Activated CD8-positive, alpha-beta memory T cell treated with anti-CD3 and anti-CD28 coated beads, Interleukin-2, amount 50 U/mL, for 24 hours (primary cell): ENCODE data around the gene ST6GALNAC3.
"Not testable (repeated sequence)": the region's sequence is repeated elsewhere in the genome, so short reads cannot be mapped to it uniquely, and the experiment has no call there.

Experiments
- DNase-seq: peaks from one replicate; pipeline ENCODE4 v3.0.0-alpha.2; 2020; ENCODE audit errors: extremely low read depth

ST6GALNAC3 gene

GRCh38 chr1:76073481-76073880 lies 1.1 kb upstream of the ST6GALNAC3 start:
- no peak for DNase-seq

DNA sequence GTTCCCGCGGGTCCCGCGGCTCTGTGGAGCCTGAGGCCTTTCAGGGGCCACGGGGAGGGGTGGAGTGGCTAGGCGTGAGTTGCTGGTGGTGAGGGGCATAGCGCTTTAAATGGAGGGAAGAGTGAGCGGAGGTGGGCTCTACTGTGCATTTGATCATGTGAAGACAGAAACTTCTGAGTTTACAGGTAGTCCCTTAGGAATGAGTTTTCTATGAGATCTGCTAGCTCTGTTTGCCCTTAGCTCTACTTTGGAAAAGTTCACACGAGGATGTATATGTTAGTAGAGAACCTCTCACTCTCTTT lies 593 bp downstream of the ST6GALNAC3 start:
- no peak for DNase-seq

- DNase-seq: no peak
These were observed 1.3 kb downstream of the ST6GALNAC3 start for GRCh38 chr1:76075877-76076276.

DNA sequence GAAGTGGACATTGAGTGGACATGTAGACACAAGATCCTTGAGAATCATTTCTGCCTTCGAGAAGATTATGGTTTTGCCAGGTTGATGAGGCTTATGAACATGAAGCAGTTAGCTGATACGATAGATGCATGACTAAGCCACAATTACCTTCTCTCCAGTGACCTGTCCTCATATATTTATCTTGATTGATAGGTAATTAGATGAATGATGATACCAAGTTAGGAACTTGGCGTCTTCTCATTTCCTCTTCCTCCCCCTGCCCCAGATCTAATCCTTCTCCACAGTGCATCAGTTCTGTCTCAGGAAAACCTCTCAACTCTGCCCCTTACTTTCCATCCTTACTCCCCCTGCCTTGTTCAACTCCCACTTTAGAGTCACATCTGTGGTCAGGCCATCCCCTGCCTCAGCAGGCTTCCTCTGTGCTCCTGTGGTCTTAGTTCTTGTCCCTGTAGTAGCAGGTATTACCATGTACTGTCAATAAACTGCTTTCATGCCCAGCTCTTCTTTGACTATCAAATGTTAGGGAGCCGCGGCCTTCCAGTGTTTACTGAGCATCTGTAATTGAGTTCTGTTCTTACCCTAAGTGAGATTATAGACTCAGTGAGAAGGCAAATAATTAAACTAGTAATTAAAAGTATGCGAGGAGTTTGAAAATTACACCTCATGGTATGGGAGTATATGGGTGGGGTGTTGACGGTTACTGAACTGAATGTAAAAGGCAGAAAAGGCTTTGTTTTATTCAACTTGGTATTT lies 5.1 kb downstream of the ST6GALNAC3 start:
- DNase-seq: no peak

DNA sequence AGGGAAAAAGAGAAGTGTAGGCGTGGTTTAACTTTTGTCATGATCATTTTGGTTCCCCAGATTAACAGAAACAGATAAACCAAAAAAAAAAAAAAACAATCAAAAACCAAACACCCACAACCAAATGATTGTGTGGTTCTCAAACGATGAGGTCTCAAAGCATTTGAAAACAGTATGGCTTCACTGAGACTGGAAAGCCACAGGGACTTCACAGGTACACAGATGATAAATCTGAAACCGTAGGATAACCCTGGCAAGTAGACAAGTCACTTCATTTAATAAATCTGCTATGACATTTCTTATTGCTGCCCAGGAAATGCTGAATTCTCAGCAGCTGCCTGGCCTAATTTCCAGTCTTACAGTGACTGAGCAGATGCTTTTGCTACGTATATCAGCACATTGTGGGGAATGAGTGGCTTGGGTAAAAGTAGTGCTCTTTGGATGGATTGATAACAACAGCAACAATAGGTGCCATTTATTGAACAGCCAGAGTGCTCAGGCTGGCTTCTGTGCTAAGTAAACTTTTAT lies 6.1 kb downstream of the ST6GALNAC3 start:
- no peak for DNase-seq

GRCh38 chr1:76082062-76082461 lies 7.5 kb downstream of the ST6GALNAC3 start:
- no peak for DNase-seq

- DNase-seq: no peak
These were observed 8.6 kb downstream of the ST6GALNAC3 start for GRCh38 chr1:76083189-76083588.

GRCh38 chr1:76084029-76084627 lies 9.6 kb downstream of the ST6GALNAC3 start:
- no peak for DNase-seq

- DNase-seq: no peak
These were observed 10.1 kb downstream of the ST6GALNAC3 start for GRCh38 chr1:76084685-76085084.

DNA sequence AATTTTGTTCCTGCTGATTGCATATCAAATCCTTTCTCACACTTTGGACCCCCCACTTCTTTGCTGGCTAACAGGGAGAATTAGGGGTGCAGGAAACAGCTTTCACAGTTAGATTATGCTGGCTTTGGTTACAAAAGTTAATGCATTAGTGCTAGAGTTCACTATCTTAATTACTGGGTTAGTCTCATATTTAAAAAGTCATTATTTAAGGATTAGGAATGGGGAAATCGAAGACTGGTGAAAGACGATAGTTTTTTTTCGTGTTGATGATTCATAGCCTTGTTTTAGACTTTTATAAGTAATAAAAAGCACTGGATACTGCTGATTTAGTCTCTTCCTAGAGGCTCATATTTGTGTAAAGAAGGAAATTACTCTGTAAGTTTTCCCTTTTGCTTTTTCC lies 11.6 kb downstream of the ST6GALNAC3 start:
- DNase-seq: no peak

DNA sequence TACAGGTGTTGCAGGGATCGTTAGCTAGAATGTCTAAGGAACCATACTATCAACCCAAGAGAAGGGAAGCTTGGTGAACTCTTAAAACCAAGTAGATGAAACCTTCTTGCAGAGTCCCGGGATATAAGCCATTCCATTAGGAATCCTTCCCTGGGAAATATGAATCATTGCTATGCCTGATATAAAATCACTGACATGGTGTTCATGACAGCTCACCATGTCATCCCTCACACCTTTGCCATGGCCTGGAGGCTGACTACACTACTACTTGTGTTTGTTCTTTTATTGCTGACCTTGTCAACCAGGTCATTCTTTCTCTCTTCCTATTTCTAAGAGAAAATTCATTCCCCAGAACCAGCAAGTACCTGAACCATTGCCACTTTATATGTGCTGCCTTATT lies 12.1 kb downstream of the ST6GALNAC3 start:
- no peak for DNase-seq

- DNase-seq: no peak
These were observed 16.0 kb downstream of the ST6GALNAC3 start for GRCh38 chr1:76090283-76091203.

DNA sequence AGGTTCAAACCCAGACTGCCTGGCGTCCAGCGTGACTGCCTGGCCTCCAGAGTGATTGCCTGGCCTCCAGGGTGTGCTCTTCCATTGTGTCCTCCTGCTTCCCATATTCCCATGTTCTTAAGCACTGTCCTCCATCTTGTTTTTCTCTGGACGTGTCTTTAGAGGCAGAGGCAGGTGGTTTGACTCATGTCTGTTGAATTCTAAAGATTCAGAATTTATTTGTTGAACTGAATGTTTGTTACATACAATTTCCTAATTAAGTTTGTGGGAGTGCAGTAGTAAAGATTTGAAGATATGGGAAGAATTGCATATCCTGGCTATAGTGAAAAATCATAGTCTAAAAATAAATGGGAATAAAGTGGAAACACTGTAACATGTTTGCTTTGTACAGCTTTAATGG lies 18.3 kb downstream of the ST6GALNAC3 start:
- DNase-seq: no peak

GRCh38 chr1:76093522-76094312 lies 19.2 kb downstream of the ST6GALNAC3 start:
- DNase-seq: no peak

DNA sequence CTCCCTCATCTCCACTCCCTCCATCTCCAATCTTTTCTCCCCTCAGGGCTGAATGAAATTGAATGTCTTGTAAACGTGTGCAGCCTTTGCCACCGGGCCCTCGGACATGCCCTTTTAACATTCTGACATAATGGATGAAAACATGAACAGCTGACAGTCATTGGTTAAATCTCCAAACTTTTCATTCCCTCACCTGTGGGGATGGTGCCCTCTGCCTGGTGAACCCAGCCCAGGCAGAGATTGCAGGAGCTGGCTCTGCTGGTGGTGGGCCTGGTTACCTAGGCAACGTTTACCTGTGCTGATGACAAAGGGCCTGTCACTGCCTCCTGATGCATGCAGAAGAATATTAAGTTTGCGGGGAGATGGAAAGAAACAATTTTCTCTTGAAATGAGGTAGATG lies 21.3 kb downstream of the ST6GALNAC3 start:
- DNase-seq: no peak

DNA sequence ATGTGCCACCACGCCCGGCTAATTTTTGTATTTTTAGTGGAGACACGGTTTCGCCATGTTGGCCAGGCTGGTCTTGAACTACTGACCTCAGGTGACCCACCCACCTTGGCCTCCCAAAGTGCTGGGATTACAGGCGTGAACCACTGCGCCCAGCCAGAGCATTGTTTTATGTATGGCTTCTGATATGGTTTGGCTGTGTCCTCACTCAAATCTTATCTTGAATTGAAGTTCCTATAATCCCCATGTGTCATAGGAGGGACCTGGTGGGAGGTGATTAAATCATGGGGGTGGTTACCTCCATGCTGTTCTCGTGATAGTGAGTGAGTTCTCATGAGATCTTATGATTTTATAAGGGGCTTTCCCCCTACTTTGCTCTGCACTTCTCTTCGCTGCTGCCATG lies 22.5 kb downstream of the ST6GALNAC3 start:
- not testable (repeated sequence) for DNase-seq

DNA sequence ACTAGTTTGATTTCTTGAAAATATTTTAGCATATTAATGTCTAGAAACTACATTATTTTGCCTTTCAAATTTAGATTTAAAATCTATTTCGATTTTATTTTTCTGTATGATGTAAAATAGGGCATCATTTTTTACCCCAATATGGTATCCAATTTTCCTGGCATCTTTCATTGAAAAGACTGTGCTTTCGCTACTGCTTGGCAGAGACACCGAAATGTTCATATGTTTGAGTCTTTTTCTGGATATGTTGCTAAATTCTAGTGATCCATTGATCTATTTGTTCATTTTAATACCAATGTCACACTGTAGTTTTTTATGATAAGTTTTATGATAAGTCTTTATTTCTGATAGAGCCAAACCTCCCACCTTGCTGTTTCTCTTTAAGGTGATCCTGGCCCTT lies 24.3 kb downstream of the ST6GALNAC3 start:
- DNase-seq: no peak

DNA sequence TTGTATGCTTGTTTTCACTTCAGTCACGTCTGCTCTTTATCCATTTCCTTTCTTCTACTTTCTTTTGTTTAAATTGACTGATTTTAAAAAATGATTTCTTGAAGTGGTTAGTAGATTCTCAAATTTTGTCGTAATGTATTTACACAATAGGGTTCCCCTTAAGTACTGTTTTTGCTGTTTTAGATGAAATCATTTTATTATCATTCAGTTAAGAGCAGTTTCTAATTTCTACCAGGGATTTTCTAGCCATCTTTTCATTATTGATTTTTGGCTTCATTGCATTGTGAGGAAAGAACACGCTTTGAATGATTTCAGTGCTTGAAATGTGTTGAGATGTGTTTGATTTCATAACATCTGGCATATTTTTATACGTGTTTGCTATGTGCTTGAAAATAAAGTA lies 27.0 kb downstream of the ST6GALNAC3 start:
- no peak for DNase-seq

- DNase-seq: no peak
These were observed 27.5 kb downstream of the ST6GALNAC3 start for GRCh38 chr1:76102046-76102445.

- no peak for DNase-seq
These were observed 28.5 kb downstream of the ST6GALNAC3 start for GRCh38 chr1:76103034-76103433.

DNA sequence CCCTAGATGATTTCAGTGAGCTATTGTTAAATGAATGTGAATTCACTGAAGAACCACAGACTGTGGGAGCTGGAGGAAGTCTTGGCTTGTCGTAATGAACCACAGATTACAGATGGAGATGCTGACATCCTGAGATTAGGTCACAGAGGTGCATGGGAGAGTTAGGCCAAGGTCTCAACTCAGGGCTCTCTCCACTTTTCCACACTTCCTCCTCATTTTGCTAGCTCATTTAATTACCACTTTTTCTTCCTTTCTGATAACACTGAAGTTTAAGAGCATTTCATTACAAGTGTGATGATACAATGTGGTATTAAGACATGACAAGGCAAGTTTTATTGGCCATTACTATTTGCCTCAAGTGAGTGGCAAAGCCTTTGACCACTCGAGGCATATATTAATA lies 30.8 kb downstream of the ST6GALNAC3 start:
- DNase-seq: no peak

DNA sequence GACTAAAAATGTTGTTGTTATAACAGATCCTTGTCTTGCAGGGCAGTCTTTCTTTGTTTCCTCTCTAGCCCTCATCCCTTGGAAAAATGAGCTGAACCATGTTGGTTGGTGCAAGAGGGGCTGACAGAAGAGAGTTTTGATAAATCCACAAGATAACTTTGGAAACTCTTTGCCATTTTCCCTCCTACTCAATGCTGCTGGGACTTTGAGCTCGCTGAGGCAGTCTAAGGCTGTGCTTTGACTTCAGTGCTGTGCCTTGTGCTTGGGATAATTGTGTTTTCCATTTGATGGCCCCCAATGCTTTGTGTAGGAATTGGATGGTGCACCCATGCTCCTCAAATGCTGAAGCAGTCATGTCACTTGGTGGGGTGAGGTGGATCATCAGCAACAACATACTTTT lies 31.7 kb downstream of the ST6GALNAC3 start:
- no peak for DNase-seq
